Breast epithelium (tissue), 3 donors: ENCODE data around the gene FOXC1.

Experiments used
- POLR2A ChIP-seq: fragments of 450-650 bp; IDR thresholded peaks from one replicate; pipeline ENCODE4 v1.6.1; 2016; ENCODE audit warnings: antibody characterized with exemption, mild to moderate bottlenecking, moderate library complexity
- TF ChIP-seq, protein P1 (sequence below), 3 donors: fragments of 450-650 bp; IDR thresholded peaks; one replicate each; pipeline ENCODE4 v1.5.1; 2016 to 2017; ENCODE audit warnings: antibody characterized with exemption in 3 of 3, mild to moderate bottlenecking in 3 of 3, moderate library complexity in 3 of 3

DNA sequence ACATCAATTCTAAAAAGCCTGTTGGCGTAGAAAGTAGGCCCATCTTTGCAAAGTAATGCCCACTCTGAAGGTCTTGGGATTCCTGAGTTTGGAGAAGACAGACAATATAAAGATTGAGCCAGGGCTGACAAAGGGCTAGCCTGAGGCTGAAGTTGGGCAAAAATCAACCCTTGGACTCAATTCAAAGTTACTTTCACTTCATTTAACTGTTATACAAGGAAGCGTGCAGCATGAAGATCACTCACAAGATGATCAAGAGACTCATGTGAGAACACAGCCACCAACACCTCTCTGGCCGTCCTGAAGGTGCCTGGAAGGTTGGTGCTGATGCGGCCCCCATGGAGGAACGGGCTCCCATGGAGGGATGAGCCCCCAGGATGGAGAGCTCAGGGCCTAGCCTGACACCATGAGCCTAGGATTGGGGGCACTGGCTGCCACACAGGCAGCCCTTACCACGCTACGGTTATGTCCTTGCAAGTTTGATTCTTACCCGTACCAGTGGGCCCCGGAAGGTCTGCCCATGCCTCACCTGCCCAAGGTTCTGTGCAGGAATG is 26.6 kb downstream of the FOXC1 start:
- TF ChIP-seq POLR2A = no peak
- TF ChIP-seq, protein P1, sequence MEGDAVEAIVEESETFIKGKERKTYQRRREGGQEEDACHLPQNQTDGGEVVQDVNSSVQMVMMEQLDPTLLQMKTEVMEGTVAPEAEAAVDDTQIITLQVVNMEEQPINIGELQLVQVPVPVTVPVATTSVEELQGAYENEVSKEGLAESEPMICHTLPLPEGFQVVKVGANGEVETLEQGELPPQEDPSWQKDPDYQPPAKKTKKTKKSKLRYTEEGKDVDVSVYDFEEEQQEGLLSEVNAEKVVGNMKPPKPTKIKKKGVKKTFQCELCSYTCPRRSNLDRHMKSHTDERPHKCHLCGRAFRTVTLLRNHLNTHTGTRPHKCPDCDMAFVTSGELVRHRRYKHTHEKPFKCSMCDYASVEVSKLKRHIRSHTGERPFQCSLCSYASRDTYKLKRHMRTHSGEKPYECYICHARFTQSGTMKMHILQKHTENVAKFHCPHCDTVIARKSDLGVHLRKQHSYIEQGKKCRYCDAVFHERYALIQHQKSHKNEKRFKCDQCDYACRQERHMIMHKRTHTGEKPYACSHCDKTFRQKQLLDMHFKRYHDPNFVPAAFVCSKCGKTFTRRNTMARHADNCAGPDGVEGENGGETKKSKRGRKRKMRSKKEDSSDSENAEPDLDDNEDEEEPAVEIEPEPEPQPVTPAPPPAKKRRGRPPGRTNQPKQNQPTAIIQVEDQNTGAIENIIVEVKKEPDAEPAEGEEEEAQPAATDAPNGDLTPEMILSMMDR (IDR thresholded peaks at IDR 0.05) = no peak
